Liver (tissue), 9 donors: Measurements from ENCODE around the gene MICU1. TPM values are rescaled to one million over a fixed set of nuclear protein-coding genes. Genes with fewer than 3 reads are reported as not detected.

Source experiments
- DNase-seq: peaks from one replicate; pipeline ENCODE4 v3.0.0-alpha.2; 2017; ENCODE audit warnings: low spot score
- H3K27ac ChIP-seq, 2 donors: one replicate each; pipeline ENCODE4 v1.7.0; 2013; ENCODE audit warnings: inconsistent platforms in 2 of 2, low read length in 2 of 2, control low read depth in 1 of 2, low read depth in 1 of 2, mild to moderate bottlenecking in 1 of 2
- H3K27me3 ChIP-seq, 4 donors: one replicate each; pipeline versions ENCODE4 v1.6.1 to v1.7.0; 2013; ENCODE audit warnings: low read length in 3 of 4, inconsistent platforms in 1 of 4, mild to moderate bottlenecking in 1 of 4, moderate library complexity in 1 of 4; ENCODE audit not compliant: control insufficient read depth in 4 of 4, insufficient read depth in 4 of 4
- H3K36me3 ChIP-seq, 4 donors: one replicate each; pipeline versions ENCODE4 v1.6.1 to v1.7.0; 2013; ENCODE audit warnings: low read length in 3 of 4, mild to moderate bottlenecking in 3 of 4, low read depth in 1 of 4, moderate library complexity in 1 of 4; ENCODE audit not compliant: control insufficient read depth in 4 of 4, insufficient read depth in 3 of 4
- H3K4me1 ChIP-seq, 4 donors: one replicate each; pipeline versions ENCODE4 v1.6.1 to v1.7.0; 2013; ENCODE audit warnings: low read length in 3 of 4, mild to moderate bottlenecking in 3 of 4, moderate library complexity in 1 of 4; ENCODE audit not compliant: control insufficient read depth in 4 of 4, insufficient read depth in 4 of 4
- H3K4me3 ChIP-seq, 3 donors: one replicate each; pipeline versions ENCODE4 v1.6.1 to v1.7.0; 2013; ENCODE audit warnings: low read length in 3 of 3, control low read depth in 1 of 3, low read depth in 1 of 3, mild to moderate bottlenecking in 1 of 3
- H3K9ac ChIP-seq, 2 donors: one replicate each; pipeline ENCODE4 v1.7.0; 2013; ENCODE audit warnings: low read length in 2 of 2, mild to moderate bottlenecking in 2 of 2, moderate library complexity in 2 of 2, control low read depth in 1 of 2, low read depth in 1 of 2
- H3K9me3 ChIP-seq, 4 donors: one replicate each; pipeline versions ENCODE4 v1.6.1 to v1.7.0; 2013; ENCODE audit warnings: low read length in 3 of 4; ENCODE audit not compliant: control insufficient read depth in 4 of 4
- ATF3 ChIP-seq: IDR thresholded peaks from 2 replicates; pipeline ENCODE4 v1.6.1; 2016; ENCODE audit warnings: antibody characterized with exemption
- CTCF ChIP-seq: fragments of 150-350 bp; IDR thresholded peaks from 2 replicates; pipeline ENCODE4 v1.5.1; 2017; ENCODE audit warnings: improper control_type of control experiment, low read depth, low read length; ENCODE audit not compliant: missing input control
- EGR1 ChIP-seq, 2 donors: IDR thresholded peaks; 2 replicates each; pipeline ENCODE4 v1.6.1; 2016 to 2018; ENCODE audit warnings: antibody characterized with exemption in 2 of 2, low read depth in 2 of 2
- FOXA1 ChIP-seq: IDR thresholded peaks from 2 replicates; pipeline ENCODE4 v1.6.1; 2016; ENCODE audit warnings: antibody characterized with exemption
- FOXA2 ChIP-seq: IDR thresholded peaks from 2 replicates; pipeline ENCODE4 v1.6.1; 2016; ENCODE audit warnings: antibody characterized with exemption
- GABPA ChIP-seq, 2 donors: IDR thresholded peaks in 1 of 2; conservative IDR thresholded peaks in 1 of 2; 2 replicates each; pipeline ENCODE4 v1.6.1; 2016; ENCODE audit warnings: antibody characterized with exemption in 2 of 2, mild to moderate bottlenecking in 1 of 2, moderate library complexity in 1 of 2
- HNF4A ChIP-seq, 2 donors: conservative IDR thresholded peaks; 2 replicates each; pipeline ENCODE4 v1.6.1; 2016; ENCODE audit warnings: antibody characterized with exemption in 2 of 2, mild to moderate bottlenecking in 2 of 2
- HNF4G ChIP-seq: IDR thresholded peaks from 2 replicates; pipeline ENCODE4 v1.6.1; 2016; ENCODE audit warnings: antibody characterized with exemption
- JUND ChIP-seq, 2 donors: IDR thresholded peaks; 2 replicates each; pipeline ENCODE4 v1.6.1; 2016; ENCODE audit warnings: antibody characterized with exemption in 2 of 2
- MAX ChIP-seq: IDR thresholded peaks from 2 replicates; pipeline ENCODE4 v1.6.1; 2016; ENCODE audit warnings: antibody characterized with exemption
- NR2F2 ChIP-seq: IDR thresholded peaks from 2 replicates; pipeline ENCODE4 v1.6.1; 2016; ENCODE audit warnings: antibody characterized with exemption
- RAD21 ChIP-seq, 2 donors: IDR thresholded peaks; 2 replicates each; pipeline ENCODE4 v1.6.1; 2016; ENCODE audit warnings: antibody characterized with exemption in 2 of 2, mild to moderate bottlenecking in 2 of 2
- REST ChIP-seq: IDR thresholded peaks from 2 replicates; pipeline ENCODE4 v1.6.1; 2016; ENCODE audit warnings: antibody characterized with exemption, mild to moderate bottlenecking
- SP1 ChIP-seq: IDR thresholded peaks from 2 replicates; pipeline ENCODE4 v1.6.1; 2018; ENCODE audit warnings: antibody characterized with exemption, mild to moderate bottlenecking
- YY1 ChIP-seq: IDR thresholded peaks from 2 replicates; pipeline ENCODE4 v1.6.1; 2016; ENCODE audit warnings: antibody characterized with exemption, mild to moderate bottlenecking
- ZBTB33 ChIP-seq: IDR thresholded peaks from 2 replicates; pipeline ENCODE4 v1.6.1; 2016; ENCODE audit warnings: antibody characterized with exemption
- WGBS: extraction: QIAGEN DNeasy Blood & Tissue Kit; methylation state at CpG from one replicate; pipeline ENCODE4 v1.1.7; 2013; 5-methylcytosine and 5-hydroxymethylcytosine counted together
- polyA plus RNA-seq, 2 donors: library from polyadenylated mRNA; stranded (reverse) in 1 of 2; unstranded in 1 of 2; fragments of 200-250 nt in 1 of 2; fragments of >200 nt in 1 of 2; fragmentation: Nextera tagmentation in 1 of 2; extraction: Ambion mirVana in 1 of 2; gene quantifications; one replicate each; pipeline versions ENCODE4 v1.2.1 to v1.2.3, GENCODE V29; 2013 to 2015
- total RNA-seq, 2 donors: library from RNA; depleted of rRNA; stranded (reverse); fragments of >200 nt; gene quantifications; one replicate each; pipeline ENCODE4 v1.2.3, GENCODE V29; 2014
- donor health status: healthy.
- donor health status: healthy.
- donor health status: healthy.
- donor health status: healthy.
- donor health status: healthy.

MICU1 gene
- total and polyA plus RNA-seq, 4 donors = 26.4 to 47.4 (median 32.1) TPM

- 17% methylated on average over 2 of the region's 2 CpGs for WGBS
- DNase-seq = no peak
- Histone ChIP-seq H3K27me3 (no peaks in the 10 kb centered on the region), H3K27ac (no peak overlapping the region), H3K9ac (no peak overlapping the region), H3K36me3 (peaks cover 0 to 13% (median 7%) of the 10 kb centered on the region in 4 donors), H3K4me1 (peaks cover 0 to 5% (median 0%) of the 10 kb centered on the region in 4 donors), H3K9me3 (no peaks in the 10 kb centered on the region), H3K4me3 (no peak overlapping the region)
- TF ChIP-seq JUND (IDR thresholded peaks at IDR 0.05) = no peak
- TF ChIP-seq FOXA1 = no peak
- TF ChIP-seq FOXA2 = no peak
- TF ChIP-seq HNF4A (conservative IDR thresholded peaks at IDR 0.05) = no peak
- no peak for TF ChIP-seq CTCF
- no peak for TF ChIP-seq ATF3
- TF ChIP-seq HNF4G = no peak
These were observed 164.8 kb downstream of the MICU1 start for GRCh38 chr10:72461085-72461484.

GRCh38 chr10:72460284-72460876, 165.5 kb downstream of the MICU1 start:
- Histone ChIP-seq H3K9me3 (no peaks in the 10 kb centered on the region), H3K9ac (no peak overlapping the region), H3K27ac (no peak overlapping the region), H3K4me1 (peaks cover 0 to 5% (median 0%) of the 10 kb centered on the region in 4 donors), H3K4me3 (no peak overlapping the region), H3K36me3 (peaks cover 0 to 13% (median 7%) of the 10 kb centered on the region in 4 donors), H3K27me3 (no peaks in the 10 kb centered on the region)
- TF ChIP-seq FOXA2 (no peak), MAX (no peak), SP1 (no peak), GABPA (IDR thresholded peaks at IDR 0.05 in 1 of 2, conservative IDR thresholded peaks at IDR 0.05 in 1 of 2) (no peak), NR2F2 (no peak), CTCF (no peak)
- DNase-seq = no peak

GRCh38 chr10:72459301-72459700, 166.6 kb downstream of the MICU1 start:
- H3K9me3 ChIP-seq = no peaks in the 10 kb centered on the region
- TF ChIP-seq ZBTB33 = no peak
- no peak for TF ChIP-seq FOXA1
- TF ChIP-seq YY1 = no peak
- TF ChIP-seq HNF4G = no peak
- no peak for TF ChIP-seq RAD21 (IDR thresholded peaks at IDR 0.05)
- no peak for TF ChIP-seq NR2F2
- TF ChIP-seq EGR1 (IDR thresholded peaks at IDR 0.05; ENCODE audit: low read depth in 2 of 2) = no peak
- no peak for TF ChIP-seq REST
- no peak for TF ChIP-seq MAX
- no peak overlapping the region for H3K9ac ChIP-seq
- WGBS = 87% methylated on average over 3 of the region's 3 CpGs
- H3K36me3 ChIP-seq = peaks cover 0 to 8% (median 4%) of the 10 kb centered on the region in 4 donors
- DNase-seq = no peak
- no peak overlapping the region for H3K27ac ChIP-seq
- H3K4me3 ChIP-seq = no peak overlapping the region
- peaks cover 0 to 5% (median 0%) of the 10 kb centered on the region in 4 donors for H3K4me1 ChIP-seq
- no peaks in the 10 kb centered on the region for H3K27me3 ChIP-seq
